ENCODE measurements around the gene RNF181.

DNA sequence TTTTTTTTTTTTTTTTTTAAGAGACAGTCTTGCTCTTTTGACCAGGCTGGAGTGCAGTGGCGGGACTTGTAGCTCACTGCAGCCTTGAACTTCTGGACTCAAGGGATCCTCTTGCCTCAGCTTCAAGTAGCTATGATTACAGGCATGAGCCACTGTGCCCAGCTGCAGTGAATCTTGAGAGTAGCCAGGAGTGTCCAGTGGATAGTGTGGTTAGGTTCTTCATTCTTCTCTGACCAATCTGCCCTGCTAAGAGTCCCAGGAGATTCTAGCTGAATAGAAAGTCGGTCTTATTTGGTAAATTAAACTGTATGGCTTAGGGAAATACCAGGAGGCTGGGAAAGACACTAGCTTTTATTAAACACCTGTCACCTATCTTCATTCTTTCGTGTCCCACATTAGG is 35.8 kb downstream of the RNF181 start:
- TF ChIP-seq, protein P1, sequence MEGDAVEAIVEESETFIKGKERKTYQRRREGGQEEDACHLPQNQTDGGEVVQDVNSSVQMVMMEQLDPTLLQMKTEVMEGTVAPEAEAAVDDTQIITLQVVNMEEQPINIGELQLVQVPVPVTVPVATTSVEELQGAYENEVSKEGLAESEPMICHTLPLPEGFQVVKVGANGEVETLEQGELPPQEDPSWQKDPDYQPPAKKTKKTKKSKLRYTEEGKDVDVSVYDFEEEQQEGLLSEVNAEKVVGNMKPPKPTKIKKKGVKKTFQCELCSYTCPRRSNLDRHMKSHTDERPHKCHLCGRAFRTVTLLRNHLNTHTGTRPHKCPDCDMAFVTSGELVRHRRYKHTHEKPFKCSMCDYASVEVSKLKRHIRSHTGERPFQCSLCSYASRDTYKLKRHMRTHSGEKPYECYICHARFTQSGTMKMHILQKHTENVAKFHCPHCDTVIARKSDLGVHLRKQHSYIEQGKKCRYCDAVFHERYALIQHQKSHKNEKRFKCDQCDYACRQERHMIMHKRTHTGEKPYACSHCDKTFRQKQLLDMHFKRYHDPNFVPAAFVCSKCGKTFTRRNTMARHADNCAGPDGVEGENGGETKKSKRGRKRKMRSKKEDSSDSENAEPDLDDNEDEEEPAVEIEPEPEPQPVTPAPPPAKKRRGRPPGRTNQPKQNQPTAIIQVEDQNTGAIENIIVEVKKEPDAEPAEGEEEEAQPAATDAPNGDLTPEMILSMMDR (IDR thresholded peaks at IDR 0.05), result no peak
- TF ChIP-seq POLR2A (IDR thresholded peaks at IDR 0.05), result no peak

Measured in right lobe of liver (tissue), 4 donors.